ENCODE measurements around the gene TRPM5.

GRCh38 chr11:2442589-2442988 lies 1.7 kb downstream of the TRPM5 start:
- TF ChIP-seq, protein P1, sequence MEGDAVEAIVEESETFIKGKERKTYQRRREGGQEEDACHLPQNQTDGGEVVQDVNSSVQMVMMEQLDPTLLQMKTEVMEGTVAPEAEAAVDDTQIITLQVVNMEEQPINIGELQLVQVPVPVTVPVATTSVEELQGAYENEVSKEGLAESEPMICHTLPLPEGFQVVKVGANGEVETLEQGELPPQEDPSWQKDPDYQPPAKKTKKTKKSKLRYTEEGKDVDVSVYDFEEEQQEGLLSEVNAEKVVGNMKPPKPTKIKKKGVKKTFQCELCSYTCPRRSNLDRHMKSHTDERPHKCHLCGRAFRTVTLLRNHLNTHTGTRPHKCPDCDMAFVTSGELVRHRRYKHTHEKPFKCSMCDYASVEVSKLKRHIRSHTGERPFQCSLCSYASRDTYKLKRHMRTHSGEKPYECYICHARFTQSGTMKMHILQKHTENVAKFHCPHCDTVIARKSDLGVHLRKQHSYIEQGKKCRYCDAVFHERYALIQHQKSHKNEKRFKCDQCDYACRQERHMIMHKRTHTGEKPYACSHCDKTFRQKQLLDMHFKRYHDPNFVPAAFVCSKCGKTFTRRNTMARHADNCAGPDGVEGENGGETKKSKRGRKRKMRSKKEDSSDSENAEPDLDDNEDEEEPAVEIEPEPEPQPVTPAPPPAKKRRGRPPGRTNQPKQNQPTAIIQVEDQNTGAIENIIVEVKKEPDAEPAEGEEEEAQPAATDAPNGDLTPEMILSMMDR (IDR thresholded peaks at IDR 0.05), result no peak
- no peak for TF ChIP-seq POLR2A (IDR thresholded peaks at IDR 0.05)

Data from esophagus squamous epithelium (tissue), 4 donors.